PC-9 (cell line): ENCODE measurements around the gene ZNF516. TPM values are rescaled to one million over a fixed set of nuclear protein-coding genes. Genes with fewer than 3 reads are reported as not detected.
A peak's percentile ranks its signal among the peaks of the same experiment; 100 is the strongest.

Experiments
- BruUV-seq: library from RNA; stranded (reverse); fragments of 400-500 nt; replicated peaks from 2 replicates; lab custom pipeline; 2021; lab: Mats Ljungman, UMichigan
- CTCF ChIA-PET: fragments of 300-600 bp; sonication (Branson Sonifier 250); formaldehyde crosslinking; loops from one replicate; lab custom pipeline; 2022; ENCODE audit warnings: antibody characterized with exemption; lab: Charles Lee
- POLR2A ChIA-PET: fragments of 300-600 bp; sonication (Branson Sonifier 250); formaldehyde crosslinking; loops from one replicate; lab custom pipeline; 2022; ENCODE audit warnings: antibody characterized with exemption; ENCODE audit not compliant: unreplicated experiment; lab: Charles Lee
- DNase-seq, 2 experiments: peaks; one replicate each; pipeline versions ENCODE4 v3.0.0 to v3.0.0-alpha.2; 2015 to 2022; ENCODE audit warnings: mixed read lengths in 1 of 2
- H2AFZ ChIP-seq: fragments of 200-600 bp; sonication (generic); 2 replicates; pipeline ENCODE4 v1.8.1; 2017; ENCODE audit warnings: antibody characterized with exemption
- H3F3A ChIP-seq: fragments of 200-600 bp; sonication (generic); 2 replicates; pipeline ENCODE4 v1.8.1; 2017; ENCODE audit warnings: antibody characterized with exemption, mild to moderate bottlenecking, low read depth; ENCODE audit not compliant: insufficient read depth
- H3K27ac ChIP-seq: fragments of 200-600 bp; sonication (generic); 2 replicates; pipeline ENCODE4 v1.6.1; 2016; ENCODE audit warnings: mixed run types
- H3K27me3 ChIP-seq: fragments of 200-600 bp; sonication (generic); 2 replicates; pipeline ENCODE4 v1.6.1; 2016; ENCODE audit warnings: low read depth, mixed run types; ENCODE audit not compliant: insufficient read depth
- H3K36me3 ChIP-seq: fragments of 200-600 bp; sonication (generic); 2 replicates; pipeline ENCODE4 v1.6.1; 2016; ENCODE audit warnings: low read depth, mixed run types
- H3K4me1 ChIP-seq: fragments of 200-600 bp; sonication (generic); replicated peaks from 2 replicates; pipeline ENCODE4 v1.6.1; 2016; ENCODE audit warnings: mixed run types; ENCODE audit not compliant: insufficient read depth
- H3K4me2 ChIP-seq: fragments of 200-600 bp; sonication (generic); 2 replicates; pipeline ENCODE4 v1.6.1; 2017; ENCODE audit warnings: mixed run types
- H3K4me3 ChIP-seq: fragments of 200-600 bp; sonication (generic); 2 replicates; pipeline ENCODE4 v1.6.1; 2016; ENCODE audit warnings: mixed run types
- H3K79me2 ChIP-seq: fragments of 200-600 bp; sonication (generic); 2 replicates; pipeline ENCODE4 v1.6.1; 2017; ENCODE audit warnings: low read depth, mixed run types
- H3K9me2 ChIP-seq: fragments of 200-600 bp; sonication (generic); 2 replicates; pipeline ENCODE4 v1.8.1; 2017; ENCODE audit warnings: mild to moderate bottlenecking; ENCODE audit not compliant: insufficient read depth
- H3K9me3 ChIP-seq: fragments of 200-600 bp; sonication (generic); 2 replicates; pipeline ENCODE4 v1.8.1; 2016; ENCODE audit warnings: low read depth; ENCODE audit not compliant: insufficient read depth
- H4K20me1 ChIP-seq: fragments of 200-600 bp; sonication (generic); 2 replicates; pipeline ENCODE4 v1.8.1; 2017; ENCODE audit not compliant: insufficient read depth
- EZH2 ChIP-seq: fragments of 200-600 bp; sonication (generic); IDR thresholded peaks from 2 replicates; pipeline ENCODE4 v1.8.0; 2017; ENCODE audit warnings: antibody characterized with exemption, low read depth
- intact Hi-C: fragments of 100-400 bp; cut with micrococcal nuclease; formaldehyde crosslinking; loops from one replicate; pipeline ENCODE4 v1.10.0; 2022; ENCODE audit not compliant: unreplicated experiment
- total RNA-seq: library from RNA; stranded (reverse); gene quantifications from 2 replicates; pipeline ENCODE4 v1.2.3, GENCODE V29; 2021
- TF ChIP-seq, protein P1 (sequence below): fragments of 200-600 bp; sonication (generic); conservative IDR thresholded peaks from 2 replicates; pipeline ENCODE4 v1.6.1; 2017; ENCODE audit warnings: mixed run types, antibody characterized with exemption, mild to moderate bottlenecking, moderate library complexity

The ZNF516 gene
- total RNA-seq, 1 experiment from 2014 or later, result 32.7 TPM

DNA sequence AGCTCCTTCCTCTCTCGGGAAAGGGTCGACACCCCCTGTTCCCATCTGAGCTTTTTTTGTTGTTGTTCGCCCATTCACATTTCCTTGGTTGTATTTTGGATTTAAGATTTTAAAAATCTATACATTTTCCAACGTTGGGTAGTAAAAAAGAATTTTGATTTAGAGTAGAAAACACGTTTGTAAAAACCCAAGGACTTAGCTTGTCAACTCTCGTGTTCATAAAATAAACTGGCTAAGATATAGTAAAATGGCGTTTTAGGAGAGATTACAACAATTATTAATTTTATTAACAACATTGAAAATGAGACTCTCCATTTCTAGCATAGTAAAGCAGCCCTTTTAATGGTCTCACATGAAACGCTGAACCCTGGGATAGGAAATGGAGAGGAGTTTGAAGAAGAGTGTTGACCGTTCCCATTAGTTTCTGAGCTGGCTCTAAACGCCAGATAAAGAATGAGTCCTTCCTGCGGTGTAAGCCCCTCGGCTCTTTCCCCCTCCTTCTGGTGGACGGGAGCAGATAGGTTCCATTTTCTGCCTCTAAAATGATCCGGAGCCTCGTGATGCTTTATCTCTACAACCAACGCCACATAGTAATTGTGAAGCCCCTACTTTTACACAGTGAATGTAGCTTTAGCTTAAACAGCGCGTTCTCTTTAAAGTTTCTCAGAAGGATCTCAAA, 24.0 kb upstream of the ZNF516 start:
- no peaks in the 10 kb centered on the region for H4K20me1 ChIP-seq
- no peaks in the 10 kb centered on the region for H3F3A ChIP-seq
- 0 out of 2 replicates have a peak overlapping the region, but pooled peaks have one; percentile 48 for H2AFZ ChIP-seq
- BruUV-seq, result no TSS peak
- DNase-seq, result no peak
- no peaks in the 10 kb centered on the region for H3K9me3 ChIP-seq
- no peaks in the 10 kb centered on the region for H3K36me3 ChIP-seq
- H3K27ac ChIP-seq, result no peak overlapping the region
- ChIA-PET CTCF (no interaction called here), POLR2A (no interaction called here)
- no peaks in the 10 kb centered on the region for H3K79me2 ChIP-seq
- peaks cover 3% of the 10 kb centered on the region for H3K4me1 ChIP-seq
- intact Hi-C loops, result no loop called here
- no peak overlapping the region for H3K4me3 ChIP-seq
- no peaks in the 10 kb centered on the region for H3K9me2 ChIP-seq
- H3K4me2 ChIP-seq, result no peak overlapping the region
- TF ChIP-seq, protein P1, sequence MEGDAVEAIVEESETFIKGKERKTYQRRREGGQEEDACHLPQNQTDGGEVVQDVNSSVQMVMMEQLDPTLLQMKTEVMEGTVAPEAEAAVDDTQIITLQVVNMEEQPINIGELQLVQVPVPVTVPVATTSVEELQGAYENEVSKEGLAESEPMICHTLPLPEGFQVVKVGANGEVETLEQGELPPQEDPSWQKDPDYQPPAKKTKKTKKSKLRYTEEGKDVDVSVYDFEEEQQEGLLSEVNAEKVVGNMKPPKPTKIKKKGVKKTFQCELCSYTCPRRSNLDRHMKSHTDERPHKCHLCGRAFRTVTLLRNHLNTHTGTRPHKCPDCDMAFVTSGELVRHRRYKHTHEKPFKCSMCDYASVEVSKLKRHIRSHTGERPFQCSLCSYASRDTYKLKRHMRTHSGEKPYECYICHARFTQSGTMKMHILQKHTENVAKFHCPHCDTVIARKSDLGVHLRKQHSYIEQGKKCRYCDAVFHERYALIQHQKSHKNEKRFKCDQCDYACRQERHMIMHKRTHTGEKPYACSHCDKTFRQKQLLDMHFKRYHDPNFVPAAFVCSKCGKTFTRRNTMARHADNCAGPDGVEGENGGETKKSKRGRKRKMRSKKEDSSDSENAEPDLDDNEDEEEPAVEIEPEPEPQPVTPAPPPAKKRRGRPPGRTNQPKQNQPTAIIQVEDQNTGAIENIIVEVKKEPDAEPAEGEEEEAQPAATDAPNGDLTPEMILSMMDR, result no peak
- TF ChIP-seq EZH2, result no peak
- no peaks in the 10 kb centered on the region for H3K27me3 ChIP-seq

DNA sequence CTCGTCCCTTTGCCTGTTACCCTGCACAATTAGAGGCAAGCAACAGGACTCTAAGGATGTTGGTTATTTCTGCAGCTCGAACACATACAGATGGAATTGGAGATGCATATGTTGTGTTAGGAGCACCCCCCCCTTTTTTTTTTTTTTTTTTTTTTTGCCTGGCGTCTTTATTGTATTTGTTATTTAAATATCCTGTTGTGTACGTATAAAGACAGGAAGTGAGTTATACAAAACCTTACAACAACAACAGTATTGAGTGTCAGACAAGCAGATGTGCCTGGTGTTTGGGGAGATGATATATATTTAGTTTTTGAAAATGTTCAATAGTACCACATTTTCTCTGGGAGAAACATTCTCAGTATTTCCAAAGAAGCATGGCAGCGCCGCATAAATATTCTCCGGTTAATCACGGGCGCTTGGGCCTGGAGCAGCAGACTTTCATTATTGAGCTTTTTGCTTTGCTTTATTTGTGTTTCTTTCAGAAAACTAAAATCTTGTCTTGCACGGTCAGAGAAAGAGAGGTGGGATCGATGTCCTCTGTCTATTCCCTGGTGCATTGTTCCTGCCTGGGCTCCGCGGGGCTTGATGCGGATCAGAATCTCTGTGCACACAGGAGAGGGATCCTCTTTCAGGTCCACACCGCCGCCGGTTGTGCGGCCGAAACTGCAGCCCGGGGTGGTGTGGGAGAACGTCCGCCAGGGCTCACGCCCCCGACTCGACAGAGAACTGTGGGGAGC, 23.2 kb upstream of the ZNF516 start:
- no peak for DNase-seq
- H3K9me2 ChIP-seq, result no peaks in the 10 kb centered on the region
- TF ChIP-seq, protein P1, result no peak
- TF ChIP-seq EZH2, result no peak
- CTCF ChIA-PET, result no interaction called here
- no peak overlapping the region for H2AFZ ChIP-seq
- H3F3A ChIP-seq, result no peaks in the 10 kb centered on the region
- POLR2A ChIA-PET, result no interaction called here
- H3K27ac ChIP-seq, result no peak overlapping the region
- no peaks in the 10 kb centered on the region for H3K9me3 ChIP-seq
- no peak overlapping the region for H3K4me3 ChIP-seq
- H4K20me1 ChIP-seq, result no peaks in the 10 kb centered on the region
- intact Hi-C loops, result no loop called here
- no TSS peak for BruUV-seq
- no peaks in the 10 kb centered on the region for H3K36me3 ChIP-seq
- no peaks in the 10 kb centered on the region for H3K27me3 ChIP-seq
- no peaks in the 10 kb centered on the region for H3K79me2 ChIP-seq
- no peak overlapping the region for H3K4me2 ChIP-seq
- H3K4me1 ChIP-seq, result no peaks in the 10 kb centered on the region

DNA sequence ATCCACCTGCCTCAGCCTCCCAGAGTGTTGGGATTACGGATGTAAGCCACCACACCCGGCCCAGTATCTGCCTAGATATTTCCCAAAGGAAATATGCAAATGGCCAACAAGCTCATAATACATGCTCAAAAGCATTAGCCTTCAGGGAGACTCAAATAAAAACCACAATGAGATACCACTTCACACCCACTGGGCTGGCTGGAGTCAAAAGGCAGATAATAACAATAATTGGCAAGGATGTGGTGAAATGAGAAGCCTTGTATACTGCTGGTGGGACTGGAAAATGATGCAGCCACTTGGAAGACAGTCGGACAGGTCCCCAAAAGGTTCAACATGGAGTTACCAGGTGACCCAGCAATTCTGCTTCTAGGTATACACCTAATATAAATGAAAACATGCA, 20.5 kb upstream of the ZNF516 start:
- H3K79me2 ChIP-seq, result no peaks in the 10 kb centered on the region
- CTCF ChIA-PET, result no interaction called here

More for the DNA sequence above, 20.5 kb upstream of the ZNF516 start:
- H4K20me1 ChIP-seq, result no peaks in the 10 kb centered on the region
- no peaks in the 10 kb centered on the region for H3K4me1 ChIP-seq
- intact Hi-C loops, result no loop called here
- H3K9me2 ChIP-seq, result no peaks in the 10 kb centered on the region
- no peak for DNase-seq
- no peak overlapping the region for H3K4me2 ChIP-seq
- H3F3A ChIP-seq, result no peaks in the 10 kb centered on the region
- H3K4me3 ChIP-seq, result no peak overlapping the region
- POLR2A ChIA-PET, result no interaction called here
- no peaks in the 10 kb centered on the region for H3K27me3 ChIP-seq
- no peak overlapping the region for H2AFZ ChIP-seq
- TF ChIP-seq, protein P1, result no peak
- TF ChIP-seq EZH2, result no peak
- H3K9me3 ChIP-seq, result no peaks in the 10 kb centered on the region
- no peak overlapping the region for H3K27ac ChIP-seq
- no TSS peak for BruUV-seq
- H3K36me3 ChIP-seq, result no peaks in the 10 kb centered on the region
